CD4-positive, alpha-beta T cell treated with Interferon alpha-2 for 1 hour (primary cell): Measurements from ENCODE around the gene THBD.
A peak's percentile ranks its signal among the peaks of the same experiment; 100 is the strongest.

ENCODE experiments used
- DNase-seq, 2 donors: peaks; one replicate each; pipeline ENCODE4 v3.0.0-alpha.2; 2020 to 2022

The THBD gene

GRCh38 chr20:23033918-23034317 lies 15.6 kb downstream of the THBD start:
- DNase-seq, result no peak

DNA sequence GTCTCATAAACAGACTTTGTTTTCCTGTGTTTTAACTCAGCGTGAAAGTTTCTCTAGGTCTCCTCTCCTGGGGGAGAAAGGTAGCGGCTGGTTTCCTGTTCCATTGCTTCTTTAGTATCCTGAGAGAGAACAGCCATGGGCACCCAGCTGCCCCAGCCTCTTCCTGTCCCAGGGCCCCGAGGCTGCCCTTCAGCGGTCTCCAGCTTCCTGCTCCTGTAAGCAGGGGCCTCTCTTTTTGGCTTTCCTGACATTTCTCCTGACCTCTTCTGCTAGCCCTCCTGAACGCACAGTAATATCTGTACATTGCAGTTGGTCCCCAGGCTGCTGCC lies 16.8 kb downstream of the THBD start:
- no peak for DNase-seq

DNA sequence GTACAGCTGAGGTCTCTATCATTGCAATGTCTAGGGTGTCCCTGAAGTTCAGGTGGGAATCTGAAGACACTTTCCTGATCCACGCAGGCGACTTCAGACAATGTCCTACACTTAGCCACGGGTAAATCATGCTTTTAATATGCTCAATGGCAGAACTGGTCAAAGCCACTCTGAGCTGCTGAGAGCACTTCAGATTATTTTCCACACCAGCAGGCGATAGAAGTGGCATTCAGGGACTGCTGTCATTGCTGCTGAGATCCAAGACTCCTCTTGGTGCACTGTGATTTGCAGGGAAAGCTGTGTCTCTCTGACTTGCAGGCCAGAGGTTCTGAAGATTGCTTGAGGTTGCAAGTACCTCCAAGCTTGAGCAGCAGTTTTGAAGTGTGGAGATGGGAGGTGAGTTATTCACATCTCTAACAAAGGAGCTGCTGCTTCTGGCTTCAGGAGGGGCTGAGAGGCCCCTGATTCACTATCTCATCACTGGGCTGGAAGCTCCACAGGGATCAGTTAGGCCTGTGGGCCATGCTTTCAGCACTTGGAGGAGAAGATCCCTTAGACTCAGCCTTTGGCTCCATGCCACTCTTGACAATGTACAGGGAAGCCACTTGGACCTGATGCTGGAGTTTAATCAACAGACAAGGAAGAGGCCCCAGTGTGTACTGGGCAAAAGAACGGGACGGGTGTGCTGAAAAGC lies 17.3 kb downstream of the THBD start:
- no peak for DNase-seq

DNA sequence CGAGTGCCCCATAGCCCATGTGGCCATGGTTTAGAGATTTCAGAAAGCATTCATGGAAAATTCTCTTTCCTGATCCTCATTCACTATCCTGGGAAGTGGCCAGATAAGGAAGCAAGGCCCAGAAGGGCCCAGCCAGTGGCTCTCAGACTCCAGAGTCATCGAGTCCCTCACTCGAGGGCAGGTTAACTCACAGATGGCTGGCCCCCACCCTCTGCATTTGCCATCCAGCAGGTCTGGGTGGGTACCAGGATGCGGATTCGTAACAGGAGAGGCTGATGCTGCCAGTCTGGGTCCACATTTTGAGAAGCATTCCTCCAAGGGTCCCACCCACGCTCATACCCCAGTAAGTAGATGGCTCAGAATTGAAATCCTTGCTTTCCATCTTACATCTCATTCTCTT lies 18.1 kb downstream of the THBD start:
- no peak for DNase-seq

DNA sequence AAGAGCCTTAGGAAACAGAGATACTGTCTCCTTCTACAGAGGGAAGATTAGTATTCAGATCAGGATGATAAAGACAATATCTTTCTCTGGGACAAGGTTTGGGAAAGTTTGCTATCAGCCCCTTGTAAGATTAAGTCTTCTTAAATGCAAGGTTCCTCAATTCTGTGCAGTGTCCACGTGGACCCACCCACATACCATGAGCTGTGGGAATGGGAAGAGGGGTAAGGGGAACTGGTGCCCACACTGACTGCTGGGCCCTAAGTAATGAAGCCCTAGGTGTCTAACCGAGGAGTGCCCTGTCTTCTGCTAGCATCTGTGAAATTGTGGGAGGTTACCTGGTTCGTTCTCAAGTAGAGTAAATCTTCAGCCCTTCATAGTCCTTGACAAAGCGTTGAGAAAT lies 20.1 kb downstream of the THBD start:
- DNase-seq, result no peak

DNA sequence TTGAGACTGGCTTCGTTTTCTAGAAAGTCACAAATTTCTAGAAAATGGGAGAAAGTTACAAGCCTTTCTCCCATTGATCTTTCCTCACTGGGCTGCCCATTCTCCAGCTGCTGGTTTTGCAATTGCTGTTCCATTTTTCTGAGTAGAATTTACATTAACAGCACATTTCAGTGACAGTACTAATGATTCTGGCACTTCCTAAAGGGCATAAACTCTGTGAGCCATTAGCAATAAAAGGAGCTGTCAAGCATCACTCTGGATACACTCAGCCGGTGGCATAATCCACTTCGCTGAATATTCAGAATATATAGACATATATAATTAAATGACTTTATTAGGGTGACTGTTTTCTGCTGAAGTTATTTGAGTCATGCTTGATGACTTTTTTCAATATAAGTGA lies 21.1 kb downstream of the THBD start:
- DNase-seq, result no peak

DNA sequence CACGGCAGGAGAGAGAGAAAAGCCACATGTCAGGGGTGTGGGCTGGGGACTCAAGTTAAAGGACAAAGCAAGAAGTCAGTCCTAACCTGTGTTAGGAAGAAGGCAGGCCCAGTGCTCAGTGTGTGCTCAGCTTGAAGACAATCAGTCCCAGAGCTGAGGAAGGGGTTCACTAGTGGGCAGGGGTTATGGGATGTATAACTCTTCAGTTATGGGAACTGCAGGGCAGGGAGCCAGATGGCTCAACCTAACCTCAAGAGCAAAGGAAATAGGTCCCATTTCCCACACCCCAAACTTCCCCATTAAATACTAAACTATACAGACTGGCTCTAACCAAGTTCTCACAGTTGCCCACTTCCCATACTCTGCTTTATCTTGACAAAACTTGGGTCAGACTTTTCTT lies 21.8 kb downstream of the THBD start:
- no peak for DNase-seq

GRCh38 chr20:23025503-23025902 lies 24.0 kb downstream of the THBD start:
- peak; percentile 16 to 72 for DNase-seq

DNA sequence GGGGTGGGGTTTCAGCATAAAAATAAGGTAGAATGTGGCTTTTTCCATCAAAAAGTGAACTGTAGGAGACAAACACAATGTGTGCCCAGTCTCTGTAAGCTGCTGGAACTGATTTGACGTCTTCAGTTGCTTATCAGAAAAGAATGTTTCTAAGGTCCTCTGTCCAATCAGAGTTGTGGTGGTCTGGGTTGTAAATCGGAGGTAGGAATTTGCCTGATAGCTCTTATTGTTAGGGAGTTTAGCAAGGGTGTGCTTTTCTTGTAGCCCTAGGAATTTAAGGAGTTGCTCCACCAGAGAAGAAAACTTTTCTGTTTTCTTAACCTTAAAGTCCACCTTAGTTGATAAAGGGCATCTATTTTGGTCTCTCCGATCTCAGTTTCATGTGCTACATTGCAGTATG lies 24.8 kb downstream of the THBD start:
- DNase-seq, result no peak

DNA sequence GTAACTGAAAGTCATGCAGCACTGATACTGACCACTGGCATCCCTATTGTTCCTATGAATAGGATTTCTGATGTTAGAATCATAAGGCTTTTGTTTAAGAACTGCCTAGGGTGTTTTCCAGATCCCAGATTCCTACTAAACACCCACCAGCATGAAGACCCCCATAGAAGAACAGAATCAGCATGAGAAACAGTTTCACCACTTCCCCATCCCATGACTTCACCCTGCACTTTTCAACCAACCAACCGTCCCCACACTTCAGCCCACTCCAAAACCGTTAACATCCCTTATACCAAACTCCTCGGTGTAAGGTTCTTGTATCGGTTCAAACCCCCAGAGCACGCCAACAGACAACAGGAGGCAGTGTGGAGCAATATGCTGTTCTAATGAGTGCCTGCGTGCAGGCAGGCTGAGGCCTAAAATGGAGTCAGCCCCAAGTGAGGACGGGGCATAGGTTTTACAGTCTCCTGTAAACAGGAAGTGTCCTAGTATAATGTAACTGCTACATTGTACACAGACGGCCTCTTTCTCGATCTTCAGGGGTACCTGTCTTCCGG lies 25.8 kb downstream of the THBD start:
- no peak for DNase-seq

- DNase-seq, result no peak
Measured at GRCh38 chr20:23022849-23023248, 26.6 kb downstream of the THBD start.

DNA sequence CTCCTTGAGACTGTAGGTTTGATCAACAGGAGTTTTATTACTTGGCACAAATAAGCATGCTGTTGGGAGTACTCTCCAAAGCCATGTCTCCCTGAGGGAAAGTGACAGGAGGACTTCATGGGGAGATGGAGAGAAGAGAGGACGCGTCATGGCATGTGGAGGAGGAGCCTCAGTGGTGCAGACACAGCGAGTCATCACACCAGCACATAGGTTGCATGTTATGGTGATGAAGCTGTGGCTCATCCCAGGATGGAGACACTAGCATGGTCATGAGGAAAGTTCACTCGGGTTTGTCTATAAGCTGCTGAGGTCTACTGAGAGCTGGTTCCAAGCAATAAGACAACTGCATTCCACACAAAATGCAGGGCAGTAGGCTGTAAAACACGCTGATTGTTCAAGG lies 27.5 kb downstream of the THBD start:
- DNase-seq, result no peak

DNA sequence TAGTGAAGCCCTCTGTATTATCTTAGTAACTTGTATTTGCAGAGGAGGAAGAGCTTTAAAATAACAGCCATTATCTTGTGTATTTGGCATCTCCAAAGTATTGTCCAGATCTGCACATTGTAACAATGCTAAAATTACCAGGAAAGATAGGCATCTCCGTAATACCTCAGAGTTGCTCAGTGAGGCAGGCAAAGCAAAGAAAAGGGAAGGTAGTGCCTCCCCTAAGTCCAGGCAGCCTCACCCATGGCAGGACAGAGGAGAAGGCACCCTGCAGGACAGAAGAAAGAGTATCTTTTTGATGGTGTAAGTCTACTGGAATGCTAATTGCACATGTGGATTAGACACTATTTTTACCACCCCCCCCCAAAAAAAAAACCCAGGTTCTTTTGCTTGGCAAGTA lies 27.9 kb downstream of the THBD start:
- DNase-seq, result no peak

DNA sequence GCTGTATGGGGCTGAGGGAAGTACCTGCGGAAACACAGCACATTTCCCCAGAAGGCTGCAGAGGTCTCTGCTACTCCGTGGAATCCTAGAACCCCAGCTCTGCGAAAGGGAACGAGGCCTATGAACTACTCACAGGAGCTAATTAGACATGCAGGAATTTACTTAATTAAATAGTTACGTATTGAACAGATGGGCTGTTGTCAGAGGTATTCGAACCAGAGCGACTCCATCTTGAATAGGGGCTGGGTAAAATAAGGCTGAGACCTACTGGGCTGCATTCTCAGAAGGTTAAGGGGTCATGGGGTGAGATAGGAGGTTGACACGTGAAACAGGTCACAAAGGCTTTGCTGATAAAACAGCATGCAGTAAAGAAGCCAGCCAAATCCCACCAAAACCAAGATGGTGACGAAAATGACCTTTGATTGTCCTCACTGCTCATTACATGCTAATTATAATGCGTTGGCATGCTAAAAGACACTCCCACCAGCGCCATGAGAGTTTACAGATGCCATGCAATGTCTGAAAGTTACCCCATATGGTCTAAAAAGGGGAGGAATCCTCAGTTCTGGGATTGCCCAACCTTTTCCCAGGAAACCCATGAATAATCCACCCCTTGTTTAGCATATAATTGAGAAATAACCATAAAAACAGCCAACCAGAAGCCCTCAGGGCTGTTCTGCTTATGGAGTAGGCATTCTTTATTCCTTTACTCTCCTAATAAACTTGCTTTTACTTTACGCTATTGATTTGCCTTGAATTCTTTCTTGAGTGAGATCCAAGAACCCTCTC lies 29.0 kb downstream of the THBD start:
- no peak for DNase-seq

GRCh38 chr20:23019403-23019802 lies 30.1 kb downstream of the THBD start:
- DNase-seq, result no peak

DNA sequence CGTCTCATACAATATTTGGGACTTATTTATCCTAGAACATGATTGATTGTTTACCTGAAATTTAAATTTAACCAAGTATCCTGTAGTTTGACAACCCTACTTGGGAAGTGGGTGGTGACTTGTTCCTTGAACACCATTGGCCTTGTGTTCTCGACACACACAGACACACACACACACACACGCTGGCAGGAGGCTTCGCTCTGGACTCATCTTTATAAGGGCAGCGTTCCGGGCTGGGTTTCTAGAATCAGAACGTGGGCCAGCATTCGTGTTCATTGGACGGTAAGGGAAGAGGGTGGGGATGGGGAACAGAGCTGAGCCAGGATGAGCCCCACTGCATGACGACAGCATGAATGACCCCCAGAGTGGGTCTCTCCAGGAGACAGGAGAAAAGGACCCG lies 30.5 kb downstream of the THBD start:
- DNase-seq, result no peak

DNA sequence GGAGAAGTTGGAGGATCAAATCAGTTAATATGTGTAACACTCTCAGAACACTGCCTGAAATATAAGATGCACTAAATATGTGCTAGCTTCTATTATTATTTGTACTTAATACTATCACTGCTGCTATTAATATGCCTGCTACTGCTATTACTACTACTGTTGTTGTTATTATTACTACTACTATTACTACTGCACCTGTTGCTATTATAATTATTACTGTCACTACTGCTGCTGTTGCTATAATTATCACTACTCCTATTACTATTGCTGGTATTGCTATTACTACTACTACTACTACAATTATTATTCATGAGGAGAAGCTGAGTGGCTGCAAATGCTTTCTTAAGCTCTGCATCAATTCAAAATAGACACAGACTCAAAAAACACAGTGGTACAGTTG lies 31.0 kb downstream of the THBD start:
- DNase-seq, result no peak

DNA sequence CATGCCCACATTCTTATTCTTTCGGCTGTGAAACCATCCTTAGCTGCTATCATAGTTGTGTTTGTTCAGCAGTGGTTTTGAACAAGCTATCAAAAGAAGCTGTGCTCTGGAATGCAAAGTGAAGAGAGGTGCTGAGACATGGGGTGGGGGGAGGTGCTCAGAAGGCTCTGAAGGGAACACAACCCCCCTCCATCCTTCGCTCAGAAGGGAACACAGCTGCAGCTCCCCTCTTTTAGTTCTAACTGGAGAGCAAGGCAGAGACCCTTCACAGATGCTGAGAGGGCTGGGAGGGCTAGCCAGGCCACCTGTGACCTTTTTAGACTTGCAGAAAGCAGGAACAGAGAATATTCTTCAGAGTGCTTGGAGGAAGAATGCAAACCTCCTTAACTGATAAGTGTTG lies 32.0 kb downstream of the THBD start:
- no peak for DNase-seq

- no peak for DNase-seq
Measured at GRCh38 chr20:23013429-23013828, 36.0 kb downstream of the THBD start.

DNA sequence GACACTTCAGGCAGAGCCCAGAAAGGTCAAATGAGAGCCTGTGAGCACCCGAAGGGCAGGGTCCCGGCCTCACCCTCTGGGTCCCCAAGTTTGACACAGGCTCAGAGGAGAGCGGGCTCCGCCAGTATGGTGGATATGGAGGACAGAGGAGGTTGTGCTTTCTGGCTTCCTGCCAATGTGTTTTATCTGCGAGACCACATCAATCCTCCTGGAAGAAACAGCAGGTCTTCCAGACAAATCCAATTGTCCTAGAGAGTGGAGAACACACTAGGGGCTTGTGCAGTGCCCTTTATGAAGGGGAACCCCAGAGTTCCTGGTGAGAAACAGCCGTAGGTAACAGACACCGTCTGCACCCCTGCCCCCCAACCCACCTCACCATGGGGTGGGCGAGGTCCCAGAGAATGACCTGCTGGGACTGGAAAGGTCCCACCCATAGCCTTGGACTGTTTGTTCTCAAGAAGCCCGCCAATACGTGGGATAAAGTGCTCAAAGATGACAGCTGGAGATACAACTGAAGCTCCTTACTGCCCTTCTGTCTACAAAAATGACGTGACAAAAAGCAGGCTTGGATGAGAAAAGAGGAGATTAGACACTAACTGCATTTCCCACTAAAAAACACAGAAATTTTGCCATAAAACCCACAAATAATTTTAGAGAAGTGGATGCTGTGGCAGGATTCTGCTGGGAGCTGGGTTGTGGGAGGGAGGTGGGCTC lies 38.3 kb downstream of the THBD start:
- no peak for DNase-seq

DNA sequence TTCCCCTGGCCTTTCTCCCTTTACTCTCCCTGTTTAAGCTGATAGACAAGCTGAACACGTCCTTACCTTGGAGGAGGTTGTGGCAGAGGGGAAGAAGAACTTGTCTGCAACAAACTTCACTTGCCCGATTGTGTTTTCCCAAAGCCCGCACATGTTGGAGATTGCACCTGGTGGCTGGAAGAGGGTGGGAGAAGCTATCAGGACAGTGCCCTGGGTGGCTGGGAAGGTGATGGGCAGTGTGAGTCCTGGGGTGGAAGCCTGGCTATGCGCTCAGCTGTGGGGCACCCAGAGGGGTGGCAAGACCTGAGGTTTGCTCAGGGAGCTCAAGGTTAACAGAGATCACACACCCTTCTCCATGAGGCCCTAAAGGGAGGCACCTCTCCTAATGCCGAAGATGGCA lies 39.4 kb downstream of the THBD start:
- DNase-seq, result no peak

DNA sequence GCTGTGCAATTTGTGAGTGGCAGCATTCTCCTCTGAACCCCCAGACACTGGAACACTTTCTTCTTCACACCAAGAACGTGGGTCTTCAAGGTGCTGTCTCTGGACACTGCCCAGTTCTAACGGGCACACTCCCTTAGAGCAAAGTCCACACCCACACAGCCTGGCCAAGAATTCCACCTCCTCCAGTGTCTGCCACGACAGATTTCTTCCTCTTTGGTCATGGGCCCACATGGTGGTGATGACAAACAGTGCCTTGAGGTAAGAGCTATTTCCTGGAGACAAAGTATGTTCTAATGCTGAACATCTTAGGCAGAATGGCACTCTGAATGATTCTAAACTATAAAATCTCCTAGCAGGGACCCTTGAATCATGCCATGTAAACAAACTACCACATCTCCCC lies 39.8 kb downstream of the THBD start:
- no peak for DNase-seq

DNA sequence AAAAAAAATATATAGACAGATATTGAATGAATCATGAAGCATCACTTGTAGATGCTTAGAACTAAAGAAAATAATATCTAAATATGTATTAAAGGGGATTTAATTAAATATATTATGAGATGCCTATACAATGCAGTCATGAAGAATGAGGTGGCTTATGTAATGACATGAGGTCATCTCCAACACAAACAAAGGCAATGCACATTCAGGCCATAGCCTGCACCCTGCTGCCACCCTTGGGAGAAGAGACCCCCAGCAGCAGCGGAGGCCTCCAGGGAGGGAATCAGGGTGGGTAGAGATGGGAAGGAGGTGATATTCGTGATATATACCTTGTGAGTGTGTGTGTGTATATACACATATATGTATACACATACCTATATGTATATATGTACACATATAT lies 40.8 kb downstream of the THBD start:
- no peak for DNase-seq
